NCI-H2171 (cell line): Measurements from ENCODE around the gene ACTR6.
A peak's percentile ranks its signal among the peaks of the same experiment; 100 is the strongest.
"Not testable (repeated sequence)": the region's sequence is repeated elsewhere in the genome, so short reads cannot be mapped to it uniquely, and the experiment has no call there.

ENCODE experiments used
- DNase-seq: peaks from one replicate; lab custom pipeline; 2025; lab: John Stamatoyannopoulos, UW

The ACTR6 gene

GRCh38 chr12:100200463-100201181, at the start of gene ACTR6:
Gene ACTR6, plus strand, starts transcription at chr12:100200815. Its CDS starts 37 bp downstream, at chr12:100200852.
- DNase-seq = peak; percentile 95

GRCh38 chr12:100151769-100152168, 48.8 kb upstream of the ACTR6 start:
- DNase-seq = no peak

- DNase-seq = no peak
Measured at GRCh38 chr12:100153131-100153530, 47.5 kb upstream of the ACTR6 start.

DNA sequence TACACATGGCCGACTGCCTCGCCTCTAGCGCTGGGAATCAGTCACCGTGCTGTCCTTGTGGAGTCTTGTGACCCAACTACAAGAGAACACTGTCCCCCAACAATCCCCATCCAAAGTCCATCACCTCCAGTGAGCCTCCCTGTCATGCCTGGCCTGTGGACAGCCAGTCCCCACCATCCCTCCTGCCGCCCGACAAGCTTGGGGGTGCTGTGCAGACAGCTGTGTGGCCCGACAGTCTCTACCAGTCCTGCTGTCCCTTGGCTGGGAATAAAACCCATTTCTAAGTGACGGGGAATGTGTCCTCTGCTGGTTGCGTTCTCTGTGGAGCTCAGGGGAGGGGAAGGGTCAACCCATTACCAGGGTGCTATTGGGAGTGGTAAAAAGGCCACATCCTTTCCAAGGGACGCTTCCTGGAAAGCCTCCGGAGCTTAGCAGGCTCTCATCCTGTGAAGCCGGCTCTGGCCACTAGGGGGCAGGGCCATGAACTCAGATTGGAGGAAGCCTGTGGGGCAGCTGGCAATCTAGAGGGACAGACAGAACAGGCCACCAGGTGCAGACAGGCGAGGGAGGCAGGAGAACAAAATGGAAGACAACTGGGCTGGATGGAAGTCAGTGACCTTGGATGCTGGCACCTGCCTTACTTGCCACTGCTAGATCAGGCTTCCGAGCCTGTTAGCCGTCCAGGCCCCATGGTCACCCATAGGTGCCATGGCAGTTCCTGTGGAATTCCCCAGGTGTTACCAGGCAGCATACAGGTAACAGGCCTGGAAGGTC, 46.0 kb upstream of the ACTR6 start:
- DNase-seq = no peak

DNA sequence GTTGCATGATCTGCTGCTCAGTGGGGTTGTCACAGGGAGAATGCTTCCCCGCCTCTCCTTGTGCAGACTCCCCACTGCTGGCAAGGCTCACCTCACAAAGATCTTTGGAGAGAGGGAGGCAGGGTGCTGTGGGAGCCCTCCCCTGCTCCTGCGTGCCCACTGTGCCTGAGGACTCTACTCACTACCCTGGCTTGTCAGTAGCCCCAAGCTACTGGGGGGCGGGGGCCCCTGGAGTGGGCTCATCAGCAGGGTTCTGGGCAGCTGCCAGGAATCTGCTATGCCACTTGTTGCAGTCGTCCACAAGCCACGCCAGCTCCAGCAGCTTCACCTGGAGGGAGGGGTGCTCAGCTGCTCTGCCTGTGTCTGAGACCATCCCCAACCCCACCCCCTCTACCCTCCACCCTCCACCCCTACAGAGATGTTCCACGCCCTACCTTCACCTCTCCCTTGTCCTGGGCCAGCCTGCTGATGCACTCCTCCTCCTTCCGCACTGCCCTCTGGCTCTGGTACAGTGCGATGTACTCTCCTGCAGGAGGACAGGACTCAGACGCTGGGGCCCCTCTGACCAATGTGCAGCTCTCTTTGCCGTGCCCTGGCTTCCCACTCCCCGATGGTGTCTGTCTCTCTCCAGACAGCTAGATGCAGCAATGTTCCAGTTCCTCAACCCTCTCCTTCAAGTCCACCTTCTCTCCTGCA, 43.7 kb upstream of the ACTR6 start:
- no peak for DNase-seq

- DNase-seq = no peak
Measured at GRCh38 chr12:100157427-100157821, 43.2 kb upstream of the ACTR6 start.

- DNase-seq = no peak
Measured at GRCh38 chr12:100158535-100158934, 42.1 kb upstream of the ACTR6 start.

- DNase-seq = no peak
Measured at GRCh38 chr12:100159391-100160104, 41.1 kb upstream of the ACTR6 start.

- DNase-seq = peak; percentile 88
Measured at GRCh38 chr12:100163416-100164152, 37.0 kb upstream of the ACTR6 start.

DNA sequence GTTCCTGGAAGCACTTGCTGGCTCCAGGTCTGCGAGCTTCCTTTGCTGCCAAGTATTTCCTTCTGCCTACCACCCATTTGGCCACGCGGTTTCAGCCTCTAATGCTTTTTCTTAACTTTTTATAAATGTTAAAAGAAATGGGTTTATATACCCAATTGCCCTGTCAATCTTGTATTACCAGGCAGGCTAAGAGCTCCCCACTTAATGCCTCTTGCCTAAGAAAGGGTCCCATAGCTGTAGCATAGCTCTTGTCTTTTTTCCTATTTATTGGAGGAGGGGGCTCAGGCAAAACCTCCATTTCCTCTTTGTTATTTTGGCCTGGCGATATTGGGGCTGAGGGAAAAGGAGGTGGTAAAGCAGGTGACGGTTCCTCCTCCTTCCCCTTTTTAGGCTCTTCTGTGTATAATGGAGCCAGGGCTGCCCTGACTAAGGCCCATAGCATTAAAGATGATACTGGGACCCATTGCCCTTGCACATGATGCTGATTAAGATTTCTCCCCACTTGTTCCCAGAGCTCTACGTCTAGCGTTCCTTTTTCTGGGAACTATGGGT, 36.4 kb upstream of the ACTR6 start:
- no peak for DNase-seq

DNA sequence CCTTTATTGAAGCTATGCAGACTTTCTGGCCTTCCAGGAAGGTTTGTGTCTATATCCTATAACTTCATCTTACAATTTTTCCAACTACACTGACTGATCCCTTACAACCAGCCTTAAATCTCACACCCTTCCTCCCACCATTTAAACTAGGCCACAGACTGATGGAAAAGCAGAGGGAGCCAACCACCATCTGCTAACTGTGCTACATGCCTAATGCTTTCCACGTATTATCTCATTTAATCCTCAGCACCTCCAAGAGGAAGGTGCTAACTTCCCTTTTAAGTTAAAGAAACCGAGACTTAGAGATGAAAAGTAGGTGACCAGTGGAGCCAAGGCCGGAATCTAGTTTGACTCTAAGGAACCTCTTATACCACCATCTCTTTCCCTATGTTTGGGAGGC, 35.3 kb upstream of the ACTR6 start:
- DNase-seq = no peak

- no peak for DNase-seq
Measured at GRCh38 chr12:100166232-100166631, 34.4 kb upstream of the ACTR6 start.

- DNase-seq = no peak
Measured at GRCh38 chr12:100168562-100168961, 32.1 kb upstream of the ACTR6 start.

DNA sequence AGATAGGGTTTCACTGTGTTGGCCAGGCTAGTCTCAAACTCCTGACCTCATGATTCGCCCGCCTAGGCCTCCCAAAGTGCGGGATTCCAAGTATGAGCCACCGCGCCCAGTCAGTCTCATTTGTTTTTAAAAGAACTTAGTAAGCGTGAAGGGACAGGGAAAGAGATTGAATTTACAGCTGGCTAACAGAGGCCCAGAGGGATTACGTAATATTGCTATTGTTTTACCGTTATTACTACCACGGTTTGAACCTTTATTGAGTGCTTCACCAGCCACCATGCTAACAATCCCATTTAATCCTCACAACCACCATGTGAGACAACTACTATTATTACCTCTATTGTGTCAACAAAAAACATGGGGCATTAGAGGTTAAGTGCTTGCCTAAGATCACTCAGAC, 31.3 kb upstream of the ACTR6 start:
- no peak for DNase-seq

- DNase-seq = no peak
Measured at GRCh38 chr12:100170313-100170858, 30.2 kb upstream of the ACTR6 start.

GRCh38 chr12:100171248-100171647, 29.4 kb upstream of the ACTR6 start:
- DNase-seq = no peak

DNA sequence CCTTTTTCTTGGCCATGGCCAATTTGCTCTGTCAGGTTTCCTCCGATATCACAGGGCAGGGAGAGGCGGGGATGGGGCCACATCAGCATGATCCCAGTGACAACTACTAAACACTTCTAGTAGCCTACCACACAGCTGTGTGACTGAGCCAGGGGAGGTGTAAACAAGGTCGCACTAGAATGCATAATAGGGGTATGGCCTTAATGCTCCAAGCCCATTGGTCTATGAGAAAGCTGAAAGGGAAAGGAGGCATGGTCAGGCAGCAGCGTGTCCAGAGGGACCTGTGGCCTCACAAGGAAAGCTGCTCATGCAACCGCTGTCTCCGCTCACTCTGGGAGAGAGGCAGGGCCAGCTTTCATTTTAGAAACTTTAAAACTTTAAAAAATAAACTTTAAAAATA, 27.5 kb upstream of the ACTR6 start:
- no peak for DNase-seq

DNA sequence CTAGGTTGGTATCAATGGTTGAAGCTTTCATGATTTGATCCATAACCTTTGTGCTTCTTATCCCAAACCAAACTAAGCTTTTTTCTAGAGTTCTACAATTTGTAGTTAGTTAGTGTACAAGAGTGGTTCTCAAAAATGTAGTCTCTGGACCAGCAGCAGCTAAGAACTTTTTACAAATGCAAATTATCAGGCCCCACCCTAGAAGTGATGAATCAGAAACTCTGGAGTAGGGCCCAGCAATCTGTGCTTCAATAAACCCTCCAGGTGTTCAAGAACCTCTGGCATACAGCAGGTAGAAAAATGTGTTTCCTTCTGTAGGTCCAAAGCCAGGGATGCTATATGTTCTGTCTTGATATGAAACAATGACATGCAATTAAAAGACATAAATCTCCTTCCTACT, 26.1 kb upstream of the ACTR6 start:
- no peak for DNase-seq

GRCh38 chr12:100176493-100176892, 24.1 kb upstream of the ACTR6 start:
- DNase-seq = not testable (repeated sequence)

DNA sequence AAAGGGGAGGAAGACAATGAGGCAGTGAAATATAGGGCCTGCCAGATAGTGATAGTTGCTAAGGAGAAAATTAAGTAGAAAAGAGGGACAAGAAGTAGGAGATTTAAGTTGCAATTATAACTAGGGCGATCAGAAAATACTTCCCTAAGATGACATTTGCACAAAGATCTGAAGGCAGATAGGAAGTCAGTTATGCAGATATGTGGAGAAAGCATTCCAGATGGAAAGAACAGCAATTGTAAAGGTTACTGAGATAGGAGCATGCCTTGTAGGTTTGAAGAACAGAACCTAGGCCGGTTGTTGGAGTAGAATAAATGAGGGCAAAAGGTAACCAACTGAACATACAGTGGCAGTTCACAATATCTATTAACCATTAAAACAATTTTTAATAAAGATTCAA, 21.4 kb upstream of the ACTR6 start:
- DNase-seq = no peak

DNA sequence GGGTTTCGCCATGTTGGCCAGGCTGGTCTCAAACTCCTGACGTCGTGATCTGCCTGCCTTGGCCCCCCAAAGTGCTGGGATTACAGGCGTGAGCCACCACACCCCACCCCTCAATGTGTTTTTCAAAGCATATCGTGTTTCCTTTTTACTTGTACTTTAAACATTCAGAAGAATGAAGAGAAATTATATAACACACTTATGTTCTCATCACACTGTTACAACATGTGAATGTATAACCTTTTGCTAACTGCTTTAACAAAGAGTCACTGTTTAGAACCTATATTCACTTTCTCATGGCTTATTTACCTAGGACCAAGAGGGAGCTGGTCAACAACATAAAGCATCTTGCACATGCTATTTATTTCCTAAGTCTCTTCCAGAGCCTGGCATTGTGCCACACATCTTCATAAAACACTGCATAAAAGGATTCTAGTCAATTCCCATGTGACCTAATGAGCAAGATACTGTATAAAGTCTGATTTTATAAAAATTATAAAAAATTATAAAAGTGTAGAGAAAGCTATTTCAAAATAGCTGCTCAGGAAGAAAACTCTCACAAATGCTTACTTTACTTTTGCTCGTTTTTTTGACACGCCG, 16.0 kb upstream of the ACTR6 start:
- no peak for DNase-seq
